ENCODE data around the gene PDE9A.

PDE9A gene

GRCh38 chr21:42753804-42754203 is 100.4 kb downstream of the PDE9A start:
- no peak for DNase-seq (ENCODE audit: low read depth in 2 of 2, low spot score in 1 of 2)

DNA sequence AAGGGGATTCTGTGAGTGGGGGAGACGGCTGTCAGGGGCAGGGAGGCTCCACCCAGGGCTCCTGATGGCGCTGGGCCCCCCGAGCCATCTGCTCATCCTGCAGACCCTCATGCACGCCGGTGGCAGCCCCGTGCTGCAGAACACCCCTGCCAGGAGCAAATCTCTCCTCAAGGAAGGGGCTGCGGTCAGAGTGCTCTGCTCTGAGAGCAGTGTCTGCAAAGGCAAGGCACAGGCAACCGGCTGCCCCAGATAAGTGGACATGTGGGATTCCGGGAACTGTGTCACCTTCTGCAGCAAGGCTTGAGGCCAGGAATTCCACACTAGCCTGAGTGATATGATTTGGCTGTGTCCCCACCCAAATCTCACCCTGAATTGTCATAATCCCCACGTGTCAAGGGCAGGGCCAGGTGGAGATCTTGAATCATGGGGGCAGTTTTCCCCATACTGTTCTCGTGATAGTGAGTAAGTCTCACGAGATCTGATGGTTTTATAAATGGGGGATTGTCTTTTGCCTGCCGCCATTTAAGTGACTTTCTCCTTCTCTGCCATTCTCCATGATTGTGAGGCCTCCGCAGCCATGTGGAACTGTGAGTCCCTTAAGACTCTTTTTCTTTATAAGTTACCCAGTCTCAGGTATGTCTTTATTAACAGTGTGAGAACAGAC is 101.0 kb downstream of the PDE9A start:
- DNase-seq (ENCODE audit: low read depth in 2 of 2, low spot score in 1 of 2), result no peak

- no peak for DNase-seq (ENCODE audit: low read depth in 2 of 2, low spot score in 1 of 2)
Measured at GRCh38 chr21:42755031-42755665, 101.7 kb downstream of the PDE9A start.

DNA sequence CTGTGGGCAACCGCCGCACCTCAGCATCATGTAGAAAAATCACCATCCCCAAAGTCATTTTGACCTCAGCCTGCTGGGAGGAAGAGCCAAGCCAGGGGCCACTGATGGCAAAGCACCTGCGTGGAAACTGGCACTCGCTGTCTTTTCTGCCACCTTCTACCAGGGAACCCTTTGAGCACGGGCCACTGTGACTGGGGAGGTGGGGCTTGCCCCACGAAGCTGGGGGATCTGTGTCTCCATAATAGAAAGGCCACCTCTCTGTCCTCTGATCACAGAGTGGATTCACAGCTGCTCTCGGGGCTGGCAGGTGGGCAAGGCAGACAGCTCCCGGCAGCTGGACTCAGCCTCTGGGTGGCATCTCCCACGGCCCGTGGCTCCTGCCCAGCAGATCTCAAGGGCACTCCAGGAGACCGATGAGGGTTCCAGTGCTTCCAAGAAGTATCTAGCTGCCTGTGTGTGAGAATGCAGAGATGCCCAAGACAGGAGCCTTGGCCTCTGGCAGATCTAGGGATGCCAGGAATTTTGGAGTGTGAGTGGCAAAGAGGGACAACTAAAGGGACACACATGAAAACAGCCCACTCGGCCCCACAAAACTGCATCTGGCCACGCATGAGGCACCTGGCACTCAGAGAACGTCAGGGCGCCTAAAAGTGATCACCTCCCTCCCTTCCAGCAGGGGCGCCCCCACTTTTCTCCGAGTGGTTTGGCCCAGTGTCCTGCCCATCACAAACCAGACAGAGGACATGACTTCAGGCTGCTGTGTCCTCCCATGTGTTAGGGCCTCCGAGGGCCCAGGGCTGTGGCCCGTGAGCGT is 102.6 kb downstream of the PDE9A start:
- DNase-seq (ENCODE audit: low read depth in 2 of 2, low spot score in 1 of 2), result no peak

- DNase-seq (ENCODE audit: low read depth in 2 of 2, low spot score in 1 of 2), result no peak
Measured at GRCh38 chr21:42756580-42757250, 103.3 kb downstream of the PDE9A start.

DNA sequence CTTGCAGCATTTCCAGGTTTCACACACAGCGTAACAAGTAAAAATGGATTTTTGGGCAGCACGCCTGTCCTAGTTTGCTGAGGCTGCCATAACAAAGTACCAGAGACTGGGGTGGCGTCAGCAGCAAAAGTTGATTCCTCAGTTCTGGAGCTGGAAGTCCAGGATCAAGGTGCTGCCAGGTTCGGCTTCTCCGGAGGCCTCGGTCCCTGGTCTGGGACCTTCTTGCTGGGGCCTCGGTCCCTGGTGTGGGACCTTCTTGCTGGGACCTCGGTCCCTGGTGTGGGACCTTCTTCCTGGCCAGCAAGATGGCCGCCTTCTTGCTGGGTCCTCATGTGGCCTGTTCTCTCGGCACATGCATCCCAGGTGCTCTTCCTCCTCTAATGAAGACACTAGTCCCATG is 104.0 kb downstream of the PDE9A start:
- no peak for DNase-seq (ENCODE audit: low read depth in 2 of 2, low spot score in 1 of 2)

DNA sequence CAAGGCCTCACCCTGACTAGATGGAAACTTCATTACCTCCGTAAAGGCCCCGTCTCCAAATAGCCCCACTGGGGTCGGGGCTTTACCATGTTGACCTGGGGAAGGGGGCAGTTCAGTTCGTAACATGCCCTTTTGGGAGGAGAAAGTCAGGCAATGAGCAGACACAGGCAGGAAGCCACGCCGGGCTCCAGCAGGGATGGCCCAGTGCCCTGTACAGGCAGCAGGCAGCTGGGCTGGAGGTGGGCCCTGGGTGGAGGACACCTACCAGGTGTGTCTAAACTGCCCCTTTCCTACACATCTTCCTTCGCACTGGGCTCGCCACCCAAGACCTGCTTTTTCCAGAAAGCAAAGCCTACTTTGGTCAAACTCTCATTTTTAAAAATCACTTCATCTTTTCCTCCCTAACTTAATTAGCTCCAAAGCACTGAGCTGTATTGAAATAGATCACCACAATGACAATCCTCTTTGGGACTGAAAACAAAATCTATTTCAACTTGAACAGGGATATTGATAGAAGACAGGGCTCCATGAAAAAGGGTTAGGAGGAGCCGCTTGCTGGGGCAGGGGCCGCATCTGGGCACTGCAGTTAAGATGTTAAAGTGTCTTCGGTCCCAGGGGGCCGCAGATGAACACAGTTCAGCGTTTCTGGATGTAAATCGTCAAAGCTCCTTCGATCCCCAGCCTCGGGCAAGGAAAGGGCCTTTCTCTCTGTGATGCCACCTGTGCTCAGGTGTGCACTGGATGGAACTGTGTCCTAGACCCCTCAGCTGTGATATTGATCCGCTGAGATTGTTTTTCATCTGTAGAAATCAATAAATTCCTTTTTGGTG is 104.6 kb downstream of the PDE9A start:
- DNase-seq (ENCODE audit: low read depth in 2 of 2, low spot score in 1 of 2), result no peak

GRCh38 chr21:42758721-42759593 is 105.5 kb downstream of the PDE9A start:
- no peak for DNase-seq (ENCODE audit: low read depth in 2 of 2, low spot score in 1 of 2)

DNA sequence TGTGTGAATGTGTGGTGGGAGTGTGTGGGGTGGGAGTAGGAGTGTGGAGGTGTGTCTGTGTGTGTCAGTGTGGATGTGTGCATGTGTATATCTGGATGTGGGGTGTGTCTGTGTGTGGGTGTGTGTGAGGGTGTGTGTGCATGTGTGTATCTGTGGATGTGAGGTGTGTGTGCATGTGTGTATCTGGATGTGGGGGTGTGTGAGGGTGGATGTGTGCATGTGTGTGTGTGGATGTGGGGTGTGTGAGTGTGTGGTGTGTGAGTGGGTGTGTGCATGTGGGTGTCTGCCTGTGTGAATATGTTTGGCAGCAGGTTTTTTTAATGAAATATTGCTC is 106.1 kb downstream of the PDE9A start:
- DNase-seq (ENCODE audit: low read depth in 2 of 2, low spot score in 1 of 2), result no peak

DNA sequence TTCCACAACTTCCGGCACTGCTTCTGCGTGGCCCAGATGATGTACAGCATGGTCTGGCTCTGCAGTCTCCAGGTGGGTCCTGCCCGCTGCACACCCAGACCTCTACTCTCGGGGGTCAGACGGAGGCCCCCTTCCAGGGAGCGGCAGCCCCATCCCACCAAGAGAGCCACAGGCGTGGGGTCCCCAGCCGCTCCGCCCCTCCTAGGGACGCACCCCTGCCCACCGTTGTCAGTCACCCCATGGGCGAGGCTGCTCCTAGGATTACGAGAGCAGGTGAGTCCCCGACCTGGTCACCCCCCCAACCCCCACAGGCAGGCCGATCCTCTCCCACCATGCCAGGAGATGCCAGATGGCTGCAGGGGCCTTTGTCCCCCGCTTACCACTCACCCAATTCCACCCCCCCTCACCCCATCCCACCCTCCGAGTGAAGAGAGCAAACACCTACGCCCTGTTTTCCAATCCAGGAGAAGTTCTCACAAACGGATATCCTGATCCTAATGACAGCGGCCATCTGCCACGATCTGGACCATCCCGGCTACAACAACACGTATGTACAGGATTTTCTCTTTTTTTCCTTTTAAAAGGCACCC is 107.0 kb downstream of the PDE9A start:
- DNase-seq (ENCODE audit: low read depth in 2 of 2, low spot score in 1 of 2), result no peak

DNA sequence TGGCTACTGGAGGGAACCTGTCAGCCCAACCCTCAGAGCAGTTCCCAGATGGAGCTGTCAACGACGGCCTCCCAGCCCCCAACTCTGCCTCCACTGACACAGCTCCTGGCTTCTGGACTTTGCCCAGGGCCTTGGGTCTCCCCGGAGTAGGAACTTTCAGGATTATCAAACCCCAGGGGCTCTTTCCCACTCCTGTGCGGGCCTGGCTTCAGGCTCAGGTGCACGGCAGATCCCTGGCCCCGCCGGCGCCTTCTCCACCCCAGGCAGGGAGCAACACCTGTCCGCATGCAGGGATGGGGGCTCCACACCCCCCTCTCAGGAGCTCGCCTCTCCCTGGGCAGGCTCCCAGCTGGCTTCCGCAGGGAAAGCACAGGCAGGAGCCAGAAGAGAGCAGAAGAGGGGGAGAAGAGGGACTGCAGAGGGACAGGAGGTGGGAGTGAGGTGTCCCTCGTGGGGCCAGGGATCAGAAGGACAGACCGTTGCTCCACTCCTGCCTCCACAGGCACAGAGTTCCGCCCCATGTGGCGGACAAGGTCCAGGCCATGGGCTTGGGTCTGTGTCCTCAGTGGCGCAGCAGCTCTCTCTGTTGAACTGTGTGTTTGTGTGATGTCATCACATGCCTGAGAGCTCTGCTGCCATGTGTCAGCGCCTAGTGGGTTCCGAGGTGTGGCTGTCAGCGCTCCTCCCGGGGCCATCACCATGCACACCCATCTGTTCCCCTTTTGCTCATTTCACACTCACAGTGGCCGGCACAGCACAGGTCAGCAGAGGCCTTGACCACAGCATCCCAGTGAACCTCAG is 107.7 kb downstream of the PDE9A start:
- DNase-seq (ENCODE audit: low read depth in 2 of 2, low spot score in 1 of 2), result no peak

DNA sequence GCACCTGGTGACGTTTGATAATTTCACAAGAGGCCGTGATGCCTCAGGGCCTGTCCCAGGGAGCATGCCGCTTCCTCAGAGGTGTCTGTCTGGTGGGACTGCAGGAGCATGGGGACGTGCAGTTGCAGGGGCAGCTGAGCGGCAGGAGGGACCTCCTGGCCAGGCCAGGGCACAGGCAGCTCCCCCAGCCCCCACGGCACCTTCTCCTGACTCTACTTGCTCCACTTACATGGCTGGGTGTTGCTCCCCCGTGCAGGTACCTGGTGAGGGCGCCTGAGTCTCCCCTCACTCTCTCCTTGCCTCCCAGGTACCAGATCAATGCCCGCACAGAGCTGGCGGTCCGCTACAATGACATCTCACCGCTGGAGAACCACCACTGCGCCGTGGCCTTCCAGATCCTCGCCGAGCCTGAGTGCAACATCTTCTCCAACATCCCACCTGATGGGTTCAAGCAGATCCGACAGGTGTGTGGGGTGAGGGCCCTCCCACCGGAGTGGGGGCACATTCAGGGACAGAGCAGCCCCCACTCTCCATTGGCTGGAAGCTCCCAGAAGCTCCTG is 108.4 kb downstream of the PDE9A start:
- DNase-seq (ENCODE audit: low read depth in 2 of 2, low spot score in 1 of 2), result no peak

GRCh38 chr21:42763581-42764442 is 110.4 kb downstream of the PDE9A start:
- DNase-seq (ENCODE audit: low read depth in 2 of 2, low spot score in 1 of 2), result no peak

DNA sequence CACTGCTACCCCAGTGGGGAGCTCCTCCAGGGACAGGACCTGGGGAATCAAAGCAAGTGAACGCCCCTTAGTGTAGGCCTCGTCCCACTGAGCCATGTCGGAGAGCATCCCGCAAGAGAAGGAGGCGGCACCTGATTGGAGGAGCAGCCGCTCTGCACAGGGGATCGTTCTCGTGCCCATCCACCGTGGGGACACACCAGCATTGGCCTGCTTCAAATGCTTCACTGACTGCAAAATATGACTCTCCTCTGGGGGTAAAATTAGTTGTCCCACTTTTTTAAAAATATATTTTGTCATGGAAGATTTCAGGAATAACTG is 111.0 kb downstream of the PDE9A start:
- no peak for DNase-seq (ENCODE audit: low read depth in 2 of 2, low spot score in 1 of 2)

DNA sequence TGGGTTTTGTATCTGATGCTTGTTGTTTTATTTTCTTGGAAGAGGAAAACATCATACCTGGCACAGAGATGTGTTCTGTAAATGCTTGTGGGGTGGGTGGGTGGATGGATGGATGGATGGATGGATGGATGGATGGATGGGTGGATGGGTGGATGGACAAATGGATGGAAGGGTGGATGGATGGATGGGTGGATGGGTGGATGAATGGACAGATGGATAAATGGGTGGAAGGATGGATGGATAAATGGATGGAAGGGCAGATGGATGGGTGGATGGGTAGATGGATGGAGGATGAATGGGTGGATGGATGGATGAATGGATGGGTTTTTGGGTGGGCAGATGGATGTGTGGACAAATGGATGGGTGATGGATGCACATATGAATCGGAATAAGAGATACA is 111.5 kb downstream of the PDE9A start:
- no peak for DNase-seq (ENCODE audit: low read depth in 2 of 2, low spot score in 1 of 2)

DNA sequence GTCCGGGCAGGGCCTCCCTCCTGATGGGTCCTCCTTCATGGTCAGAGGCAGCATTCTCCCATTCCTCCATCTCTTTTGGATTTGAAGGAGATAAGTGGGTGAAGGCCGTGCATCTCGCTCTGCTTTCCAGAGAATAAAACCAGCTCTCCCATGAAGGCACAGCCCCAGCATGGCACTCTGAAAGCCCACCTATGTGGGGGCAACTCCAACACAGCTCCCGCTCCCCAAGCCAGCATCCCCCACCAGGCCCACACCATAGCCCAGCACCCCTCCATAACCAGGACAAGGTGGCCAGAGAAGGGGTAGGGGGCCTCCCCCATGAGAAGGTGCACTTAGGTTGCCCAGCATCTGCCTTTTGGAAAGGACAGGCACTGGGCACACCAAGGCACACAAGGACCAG is 112.2 kb downstream of the PDE9A start:
- no peak for DNase-seq (ENCODE audit: low read depth in 2 of 2, low spot score in 1 of 2)

DNA sequence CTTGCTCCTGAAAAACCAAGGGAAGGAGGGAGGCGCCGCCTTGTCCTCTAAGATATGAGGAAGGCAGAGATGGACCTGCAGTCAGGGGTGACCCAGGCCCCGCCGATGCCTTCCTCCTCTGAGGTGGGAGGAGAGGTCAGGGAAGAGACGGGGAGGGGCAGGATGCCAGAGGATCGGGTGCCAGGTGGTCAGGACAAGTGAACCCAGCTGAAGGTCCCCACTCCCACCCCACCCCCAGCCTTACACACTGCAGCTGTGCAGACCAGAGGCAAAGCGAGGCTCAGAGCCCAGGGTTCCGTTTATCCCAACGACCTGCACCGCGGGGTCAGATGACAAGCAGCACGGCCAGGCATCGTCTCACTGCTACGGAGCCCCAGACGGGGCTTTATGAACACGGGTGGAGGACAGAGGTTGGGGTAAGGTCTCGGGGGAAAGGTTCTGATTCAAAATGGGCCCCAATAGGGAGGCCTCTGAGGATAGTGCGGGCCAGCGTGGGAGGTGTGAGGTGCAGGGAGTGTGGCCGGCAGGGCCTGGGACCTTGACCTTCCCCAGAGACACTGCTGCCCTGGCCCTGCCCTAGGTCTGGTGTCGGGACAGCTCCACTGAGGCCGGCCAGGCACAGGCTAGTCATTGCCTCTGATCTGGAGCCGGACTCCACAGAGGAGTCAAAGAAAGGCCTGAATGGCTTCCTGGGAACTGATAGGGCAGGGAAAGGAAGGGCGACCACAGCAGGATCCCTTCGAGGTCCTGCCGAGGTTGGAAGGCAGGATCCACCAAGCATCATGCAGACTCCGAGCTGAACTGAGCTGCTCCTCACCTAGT is 113.5 kb downstream of the PDE9A start:
- DNase-seq (ENCODE audit: low read depth in 2 of 2, low spot score in 1 of 2), result no peak

Data from stimulated activated CD8-positive, alpha-beta memory T cell treated with anti-CD3 and anti-CD28 coated beads, Interleukin-4, amount 100 ng/mL, for 1 hour (primary cell).